Colon (tissue), 2 donors: ENCODE measurements around the gene PSMB10.

Experiments
- FAIRE-seq: peaks from 2 replicates; lab custom pipeline; 2012; peaks lifted over from hg19 to GRCh38; lab: Jason Lieb, UNC
- donor health status: control.
- donor health status: control.

Gene PSMB10

GRCh38 chr16:67963662-67964321, 27.1 kb upstream of the PSMB10 start:
- FAIRE-seq, result no peak

GRCh38 chr16:67963292-67963661, 26.6 kb upstream of the PSMB10 start:
- no peak for FAIRE-seq

GRCh38 chr16:67962135-67962534, 25.5 kb upstream of the PSMB10 start:
- no peak for FAIRE-seq

- FAIRE-seq, result no peak
Observed at GRCh38 chr16:67961551-67961957, 24.9 kb upstream of the PSMB10 start.

- no peak for FAIRE-seq
Observed at GRCh38 chr16:67959536-67960329, 23.1 kb upstream of the PSMB10 start.

GRCh38 chr16:67957622-67958021, 21.0 kb upstream of the PSMB10 start:
- FAIRE-seq, result no peak

GRCh38 chr16:67954421-67955196, 18.0 kb upstream of the PSMB10 start:
- no peak for FAIRE-seq

- no peak for FAIRE-seq
Observed at GRCh38 chr16:67953641-67954375, 17.2 kb upstream of the PSMB10 start.

- no peak for FAIRE-seq
Observed at GRCh38 chr16:67951485-67951884, 14.8 kb upstream of the PSMB10 start.

- FAIRE-seq, result no peak
Observed at GRCh38 chr16:67950335-67950843, 13.7 kb upstream of the PSMB10 start.

- FAIRE-seq, result no peak
Observed at GRCh38 chr16:67949645-67950044, 13.0 kb upstream of the PSMB10 start.

GRCh38 chr16:67948015-67948414, 11.4 kb upstream of the PSMB10 start:
- FAIRE-seq, result no peak

- no peak for FAIRE-seq
Observed at GRCh38 chr16:67946966-67947558, 10.4 kb upstream of the PSMB10 start.

GRCh38 chr16:67946128-67946569, 9.5 kb upstream of the PSMB10 start:
- FAIRE-seq, result no peak

GRCh38 chr16:67945392-67945933, 8.8 kb upstream of the PSMB10 start:
- no peak for FAIRE-seq

- FAIRE-seq, result no peak
Observed at GRCh38 chr16:67944690-67945391, 8.2 kb upstream of the PSMB10 start.

- FAIRE-seq, result no peak
Observed at GRCh38 chr16:67943619-67944504, 7.2 kb upstream of the PSMB10 start, which contains the start of gene LCAT. LCAT (minus strand) TSS chr16:67944120; CDS start chr16:67944101, 19 bp downstream.

GRCh38 chr16:67943256-67943618, 6.6 kb upstream of the PSMB10 start:
- no peak for FAIRE-seq

- FAIRE-seq, result no peak
Observed at GRCh38 chr16:67942510-67943255, 6.0 kb upstream of the PSMB10 start.
